CD4-positive, CD25-positive, alpha-beta regulatory T cell (primary cell): Measurements from ENCODE around the gene BLM. TPM values are rescaled to one million over a fixed set of nuclear protein-coding genes. Genes with fewer than 3 reads are reported as not detected.
"Not testable (repeated sequence)": the region's sequence is repeated elsewhere in the genome, so short reads cannot be mapped to it uniquely, and the experiment has no call there.

Source experiments
- ATAC-seq, 2 donors: fragments of 150-1000 bp; cut with Tn5 transposase; one replicate each; pipeline ENCODE4 v1.10.0; 2021; ENCODE audit warnings: low read depth in 2 of 2, moderate number of reproducible peaks in 2 of 2, moderate library complexity in 1 of 2
- DNase-seq, 3 donors: peaks; one replicate each; pipeline versions ENCODE4 v3.0.0 to v3.0.0-alpha.2; 2012 to 2022; ENCODE audit warnings: mixed read lengths in 1 of 3
- H3K27ac ChIP-seq: one replicate; pipeline ENCODE4 v1.7.0; 2013; ENCODE audit warnings: mild to moderate bottlenecking, low read length; ENCODE audit not compliant: insufficient read depth, poor library complexity, severe bottlenecking
- H3K27me3 ChIP-seq: one replicate; pipeline ENCODE4 v1.7.0; 2013; ENCODE audit warnings: low read length; ENCODE audit not compliant: control insufficient read depth, insufficient read depth
- H3K36me3 ChIP-seq: one replicate; pipeline ENCODE4 v1.7.0; 2013; ENCODE audit warnings: mild to moderate bottlenecking, low read length, moderate library complexity; ENCODE audit not compliant: control insufficient read depth, insufficient read depth
- H3K4me1 ChIP-seq: 2 replicates; pipeline ENCODE4 v1.7.0; 2013; ENCODE audit warnings: mild to moderate bottlenecking, low read length; ENCODE audit not compliant: insufficient read depth, control insufficient read depth, poor library complexity, severe bottlenecking
- H3K4me3 ChIP-seq: one replicate; pipeline ENCODE4 v1.7.0; 2013; ENCODE audit warnings: low read depth, mild to moderate bottlenecking, low read length, moderate library complexity
- H3K9me3 ChIP-seq, 2 experiments: 1 replicate in 1 of 2; 2 replicates in 1 of 2; pipeline ENCODE4 v1.7.0; 2013; ENCODE audit warnings: low read length in 2 of 2, mild to moderate bottlenecking in 1 of 2, moderate library complexity in 1 of 2; ENCODE audit not compliant: control insufficient read depth in 2 of 2
- H3K27ac Mint-ChIP-seq, 3 donors: one replicate each; pipeline ENCODE4 v1.8.0; 2020 to 2022; ENCODE audit warnings: mild to moderate bottlenecking in 3 of 3, mixed read lengths in 3 of 3, moderate library complexity in 2 of 3
- H3K27me3 Mint-ChIP-seq: one replicate; pipeline ENCODE4 v1.8.0; 2022; ENCODE audit warnings: mild to moderate bottlenecking, mixed read lengths
- H3K36me3 Mint-ChIP-seq: one replicate; pipeline ENCODE4 v1.8.0; 2020; ENCODE audit warnings: mixed read lengths
- H3K4me1 Mint-ChIP-seq, 4 donors: one replicate each; pipeline ENCODE4 v1.8.0; 2020 to 2022; ENCODE audit warnings: mixed read lengths in 4 of 4, mild to moderate bottlenecking in 1 of 4
- H3K4me3 Mint-ChIP-seq, 4 donors: one replicate each; pipeline ENCODE4 v1.8.0; 2020 to 2022; ENCODE audit warnings: mild to moderate bottlenecking in 4 of 4, mixed read lengths in 4 of 4, moderate library complexity in 3 of 4
- H3K9me3 Mint-ChIP-seq, 7 donors: one replicate each; pipeline ENCODE4 v1.8.0; 2020 to 2022; ENCODE audit warnings: mixed read lengths in 7 of 7, mild to moderate bottlenecking in 3 of 7, moderate library complexity in 2 of 7
- polyA plus RNA-seq, 4 donors: library from polyadenylated mRNA; unstranded; fragments of 300-500 nt; fragmentation: Illumina TruSeq; gene quantifications; one replicate each; pipeline ENCODE4 v1.2.3, GENCODE V29; 2021
- total RNA-seq: library from RNA; stranded (reverse); gene quantifications from one replicate; pipeline ENCODE4 v1.2.3, GENCODE V29; 2022

The BLM gene
- total RNA-seq (12.0 TPM), polyA plus RNA-seq (1 to 10 TPM; 6.3 to 7.8 (median 6.7) TPM)

- H3K27ac Mint-ChIP-seq = peak within 1 kb of the TSS; percentile 89 to 97 (median 91)
- Histone ChIP-seq H3K27ac (peak within 1 kb of the TSS; percentile 92), H3K36me3 (no peaks in the 10 kb centered on the region), H3K4me3 (peak within 1 kb of the TSS; percentile 96), H3K4me1 (peaks cover 22% of the 10 kb centered on the region), H3K9me3 (no peaks in the 10 kb centered on the region), H3K27me3 (no peaks in the 10 kb centered on the region)
- no peaks in the 10 kb centered on the region for H3K27me3 Mint-ChIP-seq
- peaks cover 17 to 42% (median 26%) of the 10 kb centered on the region in 4 donors for H3K4me1 Mint-ChIP-seq
- DNase-seq (peak; percentile 93 to 99 (median 96)), ATAC-seq (peak; percentile 99 to 100)
- H3K36me3 Mint-ChIP-seq = peaks cover 5% of the 10 kb centered on the region
- peak within 1 kb of the TSS; percentile 95 to 98 (median 98) for H3K4me3 Mint-ChIP-seq
- H3K9me3 Mint-ChIP-seq = no peaks in the 10 kb centered on the region
Observed at GRCh38 chr15:90716976-90717821, at the start of gene BLM. Gene BLM (plus strand): TSS chr15:90717346. CDS start chr15:90747393, 30,047 bp downstream.

GRCh38 chr15:90667755-90668345, 49.3 kb upstream of the BLM start:
- Histone ChIP-seq H3K27me3 (peaks cover 23% of the 10 kb centered on the region), H3K4me1 (peaks cover 14% of the 10 kb centered on the region)
- not testable (repeated sequence) for H3K27ac ChIP-seq, H3K27ac Mint-ChIP-seq, H3K4me3 Mint-ChIP-seq, H3K9me3 ChIP-seq, H3K36me3 ChIP-seq, H3K36me3 Mint-ChIP-seq, H3K9me3 Mint-ChIP-seq, ATAC-seq, H3K4me3 ChIP-seq, DNase-seq
- peaks cover 10 to 29% (median 18%) of the 10 kb centered on the region in 4 donors for H3K4me1 Mint-ChIP-seq
- H3K27me3 Mint-ChIP-seq = peaks cover 74% of the 10 kb centered on the region

- H3K9me3 ChIP-seq, H3K27me3 ChIP-seq, H3K9me3 Mint-ChIP-seq, H3K4me3 ChIP-seq, DNase-seq, H3K27ac Mint-ChIP-seq, ATAC-seq, H3K27ac ChIP-seq, H3K4me3 Mint-ChIP-seq, H3K4me1 ChIP-seq, H3K36me3 Mint-ChIP-seq, H3K36me3 ChIP-seq: not testable (repeated sequence)
- Mint-ChIP-seq H3K4me1 (peaks cover 6 to 20% (median 13%) of the 10 kb centered on the region in 4 donors), H3K27me3 (peaks cover 54% of the 10 kb centered on the region)
Observed at GRCh38 chr15:90670631-90671030, 46.5 kb upstream of the BLM start.

- H3K4me3 ChIP-seq = no peak overlapping the region
- no peak for DNase-seq
- Mint-ChIP-seq H3K4me3 (no peak overlapping the region), H3K9me3 (peaks cover 0 to 3% (median 0%) of the 10 kb centered on the region in 7 donors), H3K4me1 (peaks cover 6 to 14% (median 10%) of the 10 kb centered on the region in 4 donors), H3K27ac (no peak overlapping the region), H3K27me3 (peaks cover 48% of the 10 kb centered on the region), H3K36me3 (no peaks in the 10 kb centered on the region)
- H3K4me1 ChIP-seq = no peaks in the 10 kb centered on the region
- H3K27me3 ChIP-seq = peaks cover 9% of the 10 kb centered on the region
- H3K27ac ChIP-seq = no peak overlapping the region
- ATAC-seq = no peak
- H3K36me3 ChIP-seq = no peaks in the 10 kb centered on the region
- no peaks in the 10 kb centered on the region for H3K9me3 ChIP-seq
Observed at GRCh38 chr15:90671216-90671615, 45.9 kb upstream of the BLM start.

- H3K4me3 ChIP-seq, DNase-seq, H3K36me3 Mint-ChIP-seq, ATAC-seq, H3K27ac ChIP-seq, H3K27me3 ChIP-seq, H3K4me1 ChIP-seq, H3K9me3 ChIP-seq, H3K36me3 ChIP-seq, H3K4me3 Mint-ChIP-seq, H3K9me3 Mint-ChIP-seq: not testable (repeated sequence)
- Mint-ChIP-seq H3K27ac (peak overlapping the region in 1 of 3 donors; percentile 53), H3K27me3 (peaks cover 37% of the 10 kb centered on the region), H3K4me1 (peaks cover 7 to 20% (median 13%) of the 10 kb centered on the region in 4 donors)
Observed at GRCh38 chr15:90673357-90673756, 43.8 kb upstream of the BLM start.

DNA sequence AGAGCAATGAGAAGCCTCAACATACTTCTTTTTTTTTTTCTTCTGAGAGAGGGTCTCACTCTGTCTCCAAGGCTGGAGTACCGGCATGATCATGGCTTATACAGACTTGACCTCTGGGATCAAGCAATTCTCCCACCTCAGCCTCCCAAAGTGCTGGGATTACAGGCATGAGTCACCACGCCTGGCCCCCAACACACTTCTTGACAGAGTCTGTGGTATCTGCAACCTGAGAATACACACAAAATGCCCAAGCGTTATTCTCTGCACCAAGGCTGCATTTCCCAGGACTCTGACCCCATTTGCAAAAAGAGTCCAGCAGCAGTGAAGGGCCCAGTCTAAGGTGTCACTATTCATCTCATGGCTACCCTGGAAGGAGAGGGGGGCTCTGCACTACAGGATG, 42.7 kb upstream of the BLM start:
- H3K9me3 ChIP-seq = no peaks in the 10 kb centered on the region
- H3K4me1 ChIP-seq = peaks cover 13% of the 10 kb centered on the region
- Mint-ChIP-seq H3K36me3 (no peaks in the 10 kb centered on the region), H3K4me3 (no peak overlapping the region), H3K27me3 (peaks cover 26% of the 10 kb centered on the region), H3K27ac (no peak overlapping the region), H3K4me1 (peaks cover 11 to 30% (median 16%) of the 10 kb centered on the region in 4 donors), H3K9me3 (peaks cover 0 to 3% (median 0%) of the 10 kb centered on the region in 7 donors)
- H3K36me3 ChIP-seq = no peaks in the 10 kb centered on the region
- no peaks in the 10 kb centered on the region for H3K27me3 ChIP-seq
- no peak for DNase-seq
- ATAC-seq = no peak
- H3K4me3 ChIP-seq = no peak overlapping the region
- no peak overlapping the region for H3K27ac ChIP-seq

GRCh38 chr15:90675464-90675863, 41.7 kb upstream of the BLM start:
- DNase-seq (no peak), ATAC-seq (no peak)
- Mint-ChIP-seq H3K27ac (no peak overlapping the region), H3K36me3 (no peaks in the 10 kb centered on the region), H3K27me3 (peaks cover 19% of the 10 kb centered on the region), H3K4me1 (peaks cover 11 to 38% (median 16%) of the 10 kb centered on the region in 4 donors), H3K4me3 (peak overlapping the region in 1 of 4 donors; percentile 80), H3K9me3 (peaks cover 0 to 3% (median 0%) of the 10 kb centered on the region in 7 donors)
- Histone ChIP-seq H3K9me3 (no peaks in the 10 kb centered on the region), H3K36me3 (no peaks in the 10 kb centered on the region), H3K4me3 (no peak overlapping the region), H3K27ac (no peak overlapping the region), H3K4me1 (peaks cover 13% of the 10 kb centered on the region), H3K27me3 (no peaks in the 10 kb centered on the region)
